GM12878 (cell line): ENCODE measurements around the gene CA14. TPM values are rescaled to one million over a fixed set of nuclear protein-coding genes. Genes with fewer than 3 reads are reported as not detected.

ENCODE experiments used
- ATAC-seq: fragments of 200-7000 bp; cut with Tn5 transposase; 3 replicates; pipeline ENCODE4 v1.9.1; 2020; ENCODE audit warnings: mild to moderate bottlenecking, moderate library complexity
- BruUV-seq: library from RNA; stranded (reverse); fragments of 400-500 nt; replicated peaks from 2 replicates; lab custom pipeline; 2021; lab: Mats Ljungman, UMichigan
- CTCF ChIA-PET: fragments of 300-600 bp; sonication (Branson Sonifier 250); formaldehyde crosslinking; extraction: SDS; loops from one replicate; lab custom pipeline; 2021; ENCODE audit warnings: inconsistent platforms; lab: Yijun Ruan, JAX
- POLR2A ChIA-PET: fragments of 350-600 bp; formaldehyde crosslinking; extraction: SDS; loops from one replicate; lab custom pipeline; 2021; ENCODE audit warnings: inconsistent platforms; lab: Charles Lee
- RAD21 ChIA-PET: fragments of 300-600 bp; sonication (Branson Sonifier 250); formaldehyde crosslinking; loops from one replicate; lab custom pipeline; 2023; ENCODE audit warnings: antibody characterized with exemption; ENCODE audit not compliant: unreplicated experiment; lab: Charles Lee
- SMC1A ChIA-PET: fragments of 300-600 bp; sonication (Branson Sonifier 250); formaldehyde crosslinking; loops from one replicate; lab custom pipeline; 2023; ENCODE audit not compliant: unreplicated experiment, uncharacterized antibody; lab: Charles Lee
- DNase-seq: peaks from one replicate; pipeline ENCODE4 v3.0.0-alpha.2; 2011; ENCODE audit warnings: low read depth, low spot score
- FAIRE-seq: peaks from 3 replicates; lab custom pipeline; 2011; peaks lifted over from hg19 to GRCh38; lab: Jason Lieb, UNC
- H2AFZ ChIP-seq: 2 replicates; pipeline ENCODE4 v1.6.0; 2011; ENCODE audit warnings: low read depth, low read length, control low read depth; ENCODE audit not compliant: control insufficient read depth
- H3K27ac ChIP-seq: 2 replicates; pipeline ENCODE4 v1.5.1; 2011; ENCODE audit warnings: control low read depth; ENCODE audit not compliant: control insufficient read depth, insufficient read depth
- H3K27me3 ChIP-seq, 2 experiments: replicated peaks in 1 of 2; 2 replicates each; pipeline versions ENCODE4 v1.6.0 to v1.6.1; 2011; ENCODE audit warnings: low read length in 1 of 2; ENCODE audit not compliant: control insufficient read depth in 2 of 2, insufficient read depth in 2 of 2
- H3K36me3 ChIP-seq, 2 experiments: 2 replicates each; pipeline ENCODE4 v1.5.1; 2011; ENCODE audit warnings: low read length in 1 of 2; ENCODE audit not compliant: control insufficient read depth in 2 of 2, insufficient read depth in 2 of 2
- H3K4me1 ChIP-seq: 2 replicates; pipeline ENCODE4 v1.6.1; 2011; ENCODE audit warnings: mild to moderate bottlenecking, low read length, moderate library complexity, mixed read lengths; ENCODE audit not compliant: control insufficient read depth, insufficient read depth
- H3K4me2 ChIP-seq: 2 replicates; pipeline ENCODE4 v1.6.0; 2011; ENCODE audit warnings: control low read depth; ENCODE audit not compliant: control insufficient read depth, insufficient read depth
- H3K4me3 ChIP-seq: fragments of 200-600 bp; sonication (generic); 2 replicates; pipeline ENCODE4 v1.5.1; 2016
- H3K79me2 ChIP-seq: 2 replicates; pipeline ENCODE4 v1.6.0; 2011; ENCODE audit warnings: low read length; ENCODE audit not compliant: control insufficient read depth, insufficient read depth
- H3K9ac ChIP-seq: 2 replicates; pipeline ENCODE4 v1.8.0; 2011; ENCODE audit warnings: low read length, control low read depth, mixed read lengths; ENCODE audit not compliant: control insufficient read depth, insufficient read depth
- H3K9me3 ChIP-seq: replicated peaks from 3 replicates; pipeline ENCODE4 v1.5.1; 2011; ENCODE audit warnings: mild to moderate bottlenecking, low read length; ENCODE audit not compliant: control insufficient read depth, insufficient read depth
- H4K20me1 ChIP-seq: 2 replicates; pipeline ENCODE4 v1.6.0; 2011; ENCODE audit not compliant: control insufficient read depth, insufficient read depth
- DPF2 ChIP-seq: fragments of 450-650 bp; IDR thresholded peaks from 2 replicates; pipeline ENCODE4 v1.6.1; 2017; ENCODE audit warnings: mild to moderate bottlenecking
- FOXM1 ChIP-seq: IDR thresholded peaks from 2 replicates; pipeline ENCODE4 v1.6.1; 2012; ENCODE audit warnings: low read depth, mild to moderate bottlenecking, inconsistent platforms, low read length, moderate library complexity
- HSF1 ChIP-seq: fragments of 150-350 bp; IDR thresholded peaks from 2 replicates; pipeline ENCODE4 v1.6.1; 2014; ENCODE audit warnings: mild to moderate bottlenecking, low read depth, low read length
- IKZF2 ChIP-seq, 2 experiments: fragments of 450-650 bp; IDR thresholded peaks; 2 replicates each; pipeline ENCODE4 v1.6.1; 2017; ENCODE audit warnings: mild to moderate bottlenecking in 2 of 2, moderate library complexity in 2 of 2
- JUND ChIP-seq: IDR thresholded peaks from 2 replicates; pipeline ENCODE4 v1.6.1; 2012; ENCODE audit warnings: low read depth, mild to moderate bottlenecking, low read length, improper control_type of control experiment, moderate library complexity
- MEF2B ChIP-seq: fragments of 450-650 bp; IDR thresholded peaks from 2 replicates; pipeline ENCODE4 v1.6.1; 2018; ENCODE audit warnings: mild to moderate bottlenecking, moderate library complexity; ENCODE audit not compliant: partially characterized antibody, poor library complexity, severe bottlenecking
- MYC ChIP-seq: IDR thresholded peaks from 2 replicates; pipeline ENCODE4 v1.6.1; 2011; ENCODE audit warnings: mild to moderate bottlenecking, low read length, moderate library complexity, inconsistent platforms; ENCODE audit not compliant: insufficient read depth, insufficient replicate concordance, insufficient read length, severe bottlenecking
- RBBP5 ChIP-seq: fragments of 200-600 bp; sonication (generic); conservative IDR thresholded peaks from 2 replicates; pipeline ENCODE4 v1.6.1; 2016
- RCOR1 ChIP-seq: conservative IDR thresholded peaks from 2 replicates; pipeline ENCODE4 v1.6.1; 2012; ENCODE audit warnings: low read depth, low read length, improper control_type of control experiment
- SIN3A ChIP-seq: IDR thresholded peaks from 2 replicates; pipeline ENCODE4 v1.6.1; 2012; ENCODE audit warnings: low read depth, low read length, improper control_type of control experiment
- SIX5 ChIP-seq: IDR thresholded peaks from 2 replicates; pipeline ENCODE4 v1.6.1; 2011; ENCODE audit warnings: mild to moderate bottlenecking, low read depth, low read length, moderate library complexity; ENCODE audit not compliant: severe bottlenecking
- TBL1XR1 ChIP-seq: IDR thresholded peaks from 2 replicates; pipeline ENCODE4 v1.6.1; 2012; ENCODE audit warnings: low read depth, low read length, improper control_type of control experiment
- WGBS: methylation state at CpG from one replicate; pipeline ENCODE4 v1.1.6; 2016; ENCODE audit warnings: low lambda C conversion rate; ENCODE audit not compliant: insufficient replicate concordance, insufficient coverage; ENCODE audit errors: missing lambda C conversion rate; 5-methylcytosine and 5-hydroxymethylcytosine counted together
- in situ Hi-C: fragments of 300-500 bp; cut with MboI; formaldehyde crosslinking; loops from 9 replicates; pipeline ENCODE4 v1.14.3; 2018; ENCODE audit warnings: mixed read lengths
- intact Hi-C: fragments of 100-400 bp; cut with micrococcal nuclease; formaldehyde crosslinking; loops from one replicate; pipeline ENCODE4 v1.14.2; 2022; ENCODE audit not compliant: unreplicated experiment
- polyA plus RNA-seq, 11 experiments: library from polyadenylated mRNA; depleted of rRNA in 4 of 11; unstranded in 6 of 11; stranded (reverse) in 5 of 11; fragments of >200 nt; fragmentation: Nextera tagmentation in 4 of 11; fragmentation: Illumina TruSeq in 1 of 11; extraction: Ambion mirVana in 4 of 11; extraction: Trizol in 1 of 11; gene quantifications; 1 replicate in 1 of 11; 2 replicates in 10 of 11; pipeline versions ENCODE4 v1.2.1 to v1.2.3, GENCODE V29; 2011 to 2016; ENCODE audit warnings: inconsistent platforms in 2 of 11, missing spikeins in 2 of 11, low read depth in 1 of 11
- total RNA-seq, 4 experiments: library from RNA; depleted of rRNA in 3 of 4; stranded (reverse); fragments of >200 nt in 3 of 4; fragmentation: Illumina TruSeq in 1 of 4; extraction: Trizol in 1 of 4; gene quantifications; 2 replicates each; pipeline versions ENCODE4 v1.2.1 to v1.2.3, GENCODE V29; 2013 to 2021
- TF ChIP-seq, protein P1 (sequence below): fragments of 450-650 bp; IDR thresholded peaks from 2 replicates; pipeline ENCODE4 v1.6.1; 2017; ENCODE audit warnings: mild to moderate bottlenecking, low read depth, inconsistent platforms; ENCODE audit not compliant: poor library complexity, severe bottlenecking

CA14 gene
- total and polyA plus RNA-seq, 10 of the 15 experiments (the other 5 are each of a cell fraction or from before 2014, with no cell fraction given) = 0.11 to 0.35 (median 0.29) TPM; not detected in 6

DNA sequence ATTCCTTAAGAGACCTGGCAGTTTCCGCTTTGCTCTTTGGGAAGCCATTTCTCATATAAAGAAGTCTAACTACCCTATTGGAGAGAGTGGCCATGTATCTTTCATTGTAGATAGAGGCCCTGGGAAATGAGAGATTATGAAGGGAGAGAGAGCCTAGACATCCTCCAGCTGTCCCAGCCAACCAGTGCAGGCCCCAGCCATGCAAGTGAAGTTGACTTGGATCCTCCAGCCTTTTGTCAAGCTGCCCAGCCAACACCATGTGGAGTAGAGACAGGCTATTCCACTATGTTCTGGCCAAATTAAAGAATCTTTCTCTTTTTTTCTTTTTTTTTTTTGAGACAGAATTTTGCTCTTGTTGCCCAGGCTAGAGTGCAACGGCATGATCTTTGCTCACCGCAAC, 14.6 kb upstream of the CA14 start:
- RAD21 ChIA-PET = no interaction called here
- ATAC-seq = no peak

More for the DNA sequence above, 14.6 kb upstream of the CA14 start:
- H3K9ac ChIP-seq = no peak overlapping the region
- in situ Hi-C loops = no loop called here
- WGBS = 100% methylated on average over 3 of the region's 3 CpGs
- TF ChIP-seq IKZF2 (IDR thresholded peaks at IDR 0.05) (no peak), MEF2B (no peak), RCOR1 (no peak), MYC (no peak), DPF2 (no peak), TBL1XR1 (no peak), RBBP5 (no peak), SIN3A (no peak), FOXM1 (no peak), HSF1 (no peak), SIX5 (no peak), JUND (no peak)
- TF ChIP-seq, protein P1, sequence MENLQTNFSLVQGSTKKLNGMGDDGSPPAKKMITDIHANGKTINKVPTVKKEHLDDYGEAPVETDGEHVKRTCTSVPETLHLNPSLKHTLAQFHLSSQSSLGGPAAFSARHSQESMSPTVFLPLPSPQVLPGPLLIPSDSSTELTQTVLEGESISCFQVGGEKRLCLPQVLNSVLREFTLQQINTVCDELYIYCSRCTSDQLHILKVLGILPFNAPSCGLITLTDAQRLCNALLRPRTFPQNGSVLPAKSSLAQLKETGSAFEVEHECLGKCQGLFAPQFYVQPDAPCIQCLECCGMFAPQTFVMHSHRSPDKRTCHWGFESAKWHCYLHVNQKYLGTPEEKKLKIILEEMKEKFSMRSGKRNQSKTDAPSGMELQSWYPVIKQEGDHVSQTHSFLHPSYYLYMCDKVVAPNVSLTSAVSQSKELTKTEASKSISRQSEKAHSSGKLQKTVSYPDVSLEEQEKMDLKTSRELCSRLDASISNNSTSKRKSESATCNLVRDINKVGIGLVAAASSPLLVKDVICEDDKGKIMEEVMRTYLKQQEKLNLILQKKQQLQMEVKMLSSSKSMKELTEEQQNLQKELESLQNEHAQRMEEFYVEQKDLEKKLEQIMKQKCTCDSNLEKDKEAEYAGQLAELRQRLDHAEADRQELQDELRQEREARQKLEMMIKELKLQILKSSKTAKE = no peak
- TF ChIP-seq, all 136 proteins: peak for 0
- ChIA-PET SMC1A (no interaction called here), POLR2A (no interaction called here), CTCF (no interaction called here)
- no peak overlapping the region for H3K4me2 ChIP-seq
- H3K4me3 ChIP-seq = no peak overlapping the region
- H3K4me1 ChIP-seq = no peaks in the 10 kb centered on the region
- BruUV-seq = no TSS peak
- intact Hi-C loops = no loop called here
- no peak overlapping the region for H2AFZ ChIP-seq
- H3K9me3 ChIP-seq = no peaks in the 10 kb centered on the region
- DNase-seq (no peak), FAIRE-seq (no peak)
- no peak overlapping the region for H3K27ac ChIP-seq
- no peaks in the 10 kb centered on the region for H3K79me2 ChIP-seq
- H3K36me3 ChIP-seq = no peaks in the 10 kb centered on the region
- no peaks in the 10 kb centered on the region for H3K27me3 ChIP-seq
- no peaks in the 10 kb centered on the region for H4K20me1 ChIP-seq
